ENCODE data around the gene STKLD1.

The STKLD1 gene

DNA sequence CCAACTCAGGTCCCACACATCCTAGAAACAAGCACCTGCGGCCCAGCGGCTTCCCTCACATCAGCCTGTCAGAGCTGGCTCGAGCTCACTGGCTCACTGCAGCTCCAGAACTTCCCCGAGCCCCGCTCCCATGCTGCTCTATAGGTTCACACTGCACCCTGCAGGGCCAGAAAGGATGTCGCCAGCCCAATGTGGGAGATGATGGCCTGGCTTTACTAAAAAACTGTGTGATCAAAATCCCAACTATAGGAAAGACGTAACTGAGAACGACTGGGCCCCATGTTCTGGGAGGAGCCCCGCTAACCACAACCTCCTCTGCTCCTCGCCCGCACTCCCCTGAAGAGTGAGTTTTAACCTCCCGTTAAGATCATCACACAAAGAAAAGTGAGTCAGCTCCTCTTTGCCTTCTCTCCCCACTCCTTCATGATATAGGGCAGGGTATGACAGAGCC, 4.9 kb upstream of the STKLD1 start (continued):
- TF ChIP-seq GLIS1 (tag by site-specific recombination; IDR thresholded peaks at IDR 0.05) (peak; percentile 40; the same call in 1 of the 2 replicates), ZNF600 (tag by site-specific recombination; IDR thresholded peaks at IDR 0.05) (0 out of 2 replicates have a peak, but pooled peaks have one; percentile 38), ZNF10 (tag by site-specific recombination; IDR thresholded peaks at IDR 0.05) (no peak), ZNF777 (tag by site-specific recombination; IDR thresholded peaks at IDR 0.05; ENCODE audit: borderline replicate concordance) (no peak), KLF9 (tag by site-specific recombination; IDR thresholded peaks at IDR 0.05; ENCODE audit: low read depth) (no peak), ZNF561 (tag by site-specific recombination; IDR thresholded peaks at IDR 0.05; ENCODE audit: borderline replicate concordance) (no peak), ZNF596 (tag by site-specific recombination; IDR thresholded peaks at IDR 0.05) (no peak), ZNF404 (tag by site-specific recombination; IDR thresholded peaks at IDR 0.05) (no peak)
- TF ChIP-seq, protein P1, sequence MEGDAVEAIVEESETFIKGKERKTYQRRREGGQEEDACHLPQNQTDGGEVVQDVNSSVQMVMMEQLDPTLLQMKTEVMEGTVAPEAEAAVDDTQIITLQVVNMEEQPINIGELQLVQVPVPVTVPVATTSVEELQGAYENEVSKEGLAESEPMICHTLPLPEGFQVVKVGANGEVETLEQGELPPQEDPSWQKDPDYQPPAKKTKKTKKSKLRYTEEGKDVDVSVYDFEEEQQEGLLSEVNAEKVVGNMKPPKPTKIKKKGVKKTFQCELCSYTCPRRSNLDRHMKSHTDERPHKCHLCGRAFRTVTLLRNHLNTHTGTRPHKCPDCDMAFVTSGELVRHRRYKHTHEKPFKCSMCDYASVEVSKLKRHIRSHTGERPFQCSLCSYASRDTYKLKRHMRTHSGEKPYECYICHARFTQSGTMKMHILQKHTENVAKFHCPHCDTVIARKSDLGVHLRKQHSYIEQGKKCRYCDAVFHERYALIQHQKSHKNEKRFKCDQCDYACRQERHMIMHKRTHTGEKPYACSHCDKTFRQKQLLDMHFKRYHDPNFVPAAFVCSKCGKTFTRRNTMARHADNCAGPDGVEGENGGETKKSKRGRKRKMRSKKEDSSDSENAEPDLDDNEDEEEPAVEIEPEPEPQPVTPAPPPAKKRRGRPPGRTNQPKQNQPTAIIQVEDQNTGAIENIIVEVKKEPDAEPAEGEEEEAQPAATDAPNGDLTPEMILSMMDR (tag by site-specific recombination; IDR thresholded peaks at IDR 0.05): no peak

DNA sequence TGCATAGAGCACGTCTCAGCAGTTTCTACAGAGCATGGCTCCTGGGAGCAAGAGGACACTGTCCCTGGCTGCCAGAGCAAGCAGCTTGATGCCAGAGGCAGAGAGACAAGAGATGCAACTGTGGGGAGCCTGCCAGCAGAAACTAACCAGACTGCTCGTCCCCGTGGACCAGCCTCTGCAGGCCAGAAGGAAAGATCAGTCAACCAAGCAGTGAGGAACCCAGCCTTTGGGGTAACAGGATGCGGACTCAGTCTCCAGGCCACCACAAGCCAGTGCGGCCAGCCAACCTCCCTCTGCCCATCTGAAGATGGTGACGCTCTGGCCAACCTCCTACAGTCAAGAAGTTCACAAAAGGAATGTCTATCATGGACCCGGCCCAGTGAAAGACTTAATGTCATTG, 4.0 kb upstream of the STKLD1 start:
- POLR2A ChIA-PET: interaction anchor here (1.1 to 3.9 kb wide), 7 partner anchors 7 to 87 kb away, joined by 4 to 24 read pairs (median 11); partner anchors contain the start of genes CACFD1, MED22, RPL7A and SURF1
- H3K27ac ChIP-seq (ENCODE audit: extremely low read depth, low read depth, low read length): no peak overlapping the region
- no peaks in the 10 kb centered on the region; the same call in 1 of the 2 replicates for H3K4me1 ChIP-seq (ENCODE audit: control insufficient read depth, insufficient read depth, low read length)

More for the DNA sequence above, 4.0 kb upstream of the STKLD1 start:
- CTCF ChIA-PET: interaction anchor here (0.6 to 2.4 kb wide), 4 partner anchors 13 to 221 kb away, joined by 3 to 9 read pairs (median 6); no protein-coding TSS in a partner anchor
- no peak overlapping the region for H3K4me3 ChIP-seq (ENCODE audit: low read depth, low read length)
- H3K36me3 ChIP-seq (ENCODE audit: control insufficient read depth in 2 of 2, insufficient read depth in 1 of 2, low read length in 2 of 2): peaks cover 7 to 57% of the 10 kb centered on the region in 2 experiments; a peak in 2 of 3 replicates
- H3K9me3 ChIP-seq (ENCODE audit: control insufficient read depth, insufficient read depth, low read depth, low read length): no peaks in the 10 kb centered on the region
- TF ChIP-seq ZNF37A (tag by site-specific recombination; IDR thresholded peaks at IDR 0.05): no peak
- no peak for TF ChIP-seq ZNF133 (tag by site-specific recombination; IDR thresholded peaks at IDR 0.05)
- no peak for TF ChIP-seq ZNF433 (tag by site-specific recombination; IDR thresholded peaks at IDR 0.05; ENCODE audit: low read depth)
- TF ChIP-seq, protein P2, sequence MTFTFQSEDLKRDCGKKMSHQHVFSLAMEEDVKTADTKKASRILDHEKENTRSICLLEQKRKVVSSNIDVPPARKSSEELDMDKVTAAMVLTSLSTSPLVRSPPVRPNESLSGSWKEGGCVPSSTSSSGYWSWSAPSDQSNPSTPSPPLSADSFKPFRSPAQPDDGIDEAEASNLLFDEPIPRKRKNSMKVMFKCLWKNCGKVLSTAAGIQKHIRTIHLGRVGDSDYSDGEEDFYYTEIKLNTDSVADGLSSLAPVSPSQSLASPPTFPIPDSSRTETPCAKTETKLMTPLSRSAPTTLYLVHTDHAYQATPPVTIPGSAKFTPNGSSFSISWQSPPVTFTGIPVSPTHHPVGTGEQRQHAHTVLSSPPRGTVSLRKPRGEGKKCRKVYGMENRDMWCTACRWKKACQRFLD (tag by site-specific recombination; IDR thresholded peaks at IDR 0.05): no peak
- no peak for TF ChIP-seq ZBTB17 (tag by site-specific recombination; IDR thresholded peaks at IDR 0.05)
- TF ChIP-seq, protein P3, sequence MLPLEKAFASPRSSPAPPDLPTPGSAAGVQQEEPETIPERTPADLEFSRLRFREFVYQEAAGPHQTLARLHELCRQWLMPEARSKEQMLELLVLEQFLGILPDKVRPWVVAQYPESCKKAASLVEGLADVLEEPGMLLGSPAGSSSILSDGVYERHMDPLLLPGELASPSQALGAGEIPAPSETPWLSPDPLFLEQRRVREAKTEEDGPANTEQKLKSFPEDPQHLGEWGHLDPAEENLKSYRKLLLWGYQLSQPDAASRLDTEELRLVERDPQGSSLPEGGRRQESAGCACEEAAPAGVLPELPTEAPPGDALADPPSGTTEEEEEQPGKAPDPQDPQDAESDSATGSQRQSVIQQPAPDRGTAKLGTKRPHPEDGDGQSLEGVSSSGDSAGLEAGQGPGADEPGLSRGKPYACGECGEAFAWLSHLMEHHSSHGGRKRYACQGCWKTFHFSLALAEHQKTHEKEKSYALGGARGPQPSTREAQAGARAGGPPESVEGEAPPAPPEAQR (tag by site-specific recombination; IDR thresholded peaks at IDR 0.05): no peak
- no peak for TF ChIP-seq ZNF561 (tag by site-specific recombination; IDR thresholded peaks at IDR 0.05; ENCODE audit: borderline replicate concordance)
- TF ChIP-seq, protein P4, sequence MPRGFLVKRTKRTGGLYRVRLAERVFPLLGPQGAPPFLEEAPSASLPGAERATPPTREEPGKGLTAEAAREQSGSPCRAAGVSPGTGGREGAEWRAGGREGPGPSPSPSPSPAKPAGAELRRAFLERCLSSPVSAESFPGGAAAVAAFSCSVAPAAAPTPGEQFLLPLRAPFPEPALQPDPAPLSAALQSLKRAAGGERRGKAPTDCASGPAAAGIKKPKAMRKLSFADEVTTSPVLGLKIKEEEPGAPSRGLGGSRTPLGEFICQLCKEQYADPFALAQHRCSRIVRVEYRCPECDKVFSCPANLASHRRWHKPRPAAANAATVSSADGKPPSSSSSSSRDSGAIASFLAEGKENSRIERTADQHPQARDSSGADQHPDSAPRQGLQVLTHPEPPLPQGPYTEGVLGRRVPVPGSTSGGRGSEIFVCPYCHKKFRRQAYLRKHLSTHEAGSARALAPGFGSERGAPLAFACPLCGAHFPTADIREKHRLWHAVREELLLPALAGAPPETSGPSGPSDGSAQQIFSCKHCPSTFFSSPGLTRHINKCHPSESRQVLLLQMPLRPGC (tag by site-specific recombination; IDR thresholded peaks at IDR 0.05): no peak
- TF ChIP-seq, protein P5, sequence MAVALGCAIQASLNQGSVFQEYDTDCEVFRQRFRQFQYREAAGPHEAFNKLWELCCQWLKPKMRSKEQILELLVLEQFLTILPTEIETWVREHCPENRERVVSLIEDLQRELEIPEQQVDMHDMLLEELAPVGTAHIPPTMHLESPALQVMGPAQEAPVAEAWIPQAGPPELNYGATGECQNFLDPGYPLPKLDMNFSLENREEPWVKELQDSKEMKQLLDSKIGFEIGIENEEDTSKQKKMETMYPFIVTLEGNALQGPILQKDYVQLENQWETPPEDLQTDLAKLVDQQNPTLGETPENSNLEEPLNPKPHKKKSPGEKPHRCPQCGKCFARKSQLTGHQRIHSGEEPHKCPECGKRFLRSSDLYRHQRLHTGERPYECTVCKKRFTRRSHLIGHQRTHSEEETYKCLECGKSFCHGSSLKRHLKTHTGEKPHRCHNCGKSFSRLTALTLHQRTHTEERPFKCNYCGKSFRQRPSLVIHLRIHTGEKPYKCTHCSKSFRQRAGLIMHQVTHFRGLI (tag by site-specific recombination; IDR thresholded peaks at IDR 0.05): no peak
- TF ChIP-seq ZFP69B (tag by site-specific recombination; IDR thresholded peaks at IDR 0.05): no peak
- no peak for TF ChIP-seq ZNF248 (tag by site-specific recombination; IDR thresholded peaks at IDR 0.05)
- no peak for TF ChIP-seq ZNF600 (tag by site-specific recombination; IDR thresholded peaks at IDR 0.05)
- TF ChIP-seq GLIS2 (tag by site-specific recombination; IDR thresholded peaks at IDR 0.05): no peak
